Measurements from ENCODE around the gene NFYB.
"Not testable (repeated sequence)": the region's sequence is repeated elsewhere in the genome, so short reads cannot be mapped to it uniquely, and the experiment has no call there.

NFYB gene

DNA sequence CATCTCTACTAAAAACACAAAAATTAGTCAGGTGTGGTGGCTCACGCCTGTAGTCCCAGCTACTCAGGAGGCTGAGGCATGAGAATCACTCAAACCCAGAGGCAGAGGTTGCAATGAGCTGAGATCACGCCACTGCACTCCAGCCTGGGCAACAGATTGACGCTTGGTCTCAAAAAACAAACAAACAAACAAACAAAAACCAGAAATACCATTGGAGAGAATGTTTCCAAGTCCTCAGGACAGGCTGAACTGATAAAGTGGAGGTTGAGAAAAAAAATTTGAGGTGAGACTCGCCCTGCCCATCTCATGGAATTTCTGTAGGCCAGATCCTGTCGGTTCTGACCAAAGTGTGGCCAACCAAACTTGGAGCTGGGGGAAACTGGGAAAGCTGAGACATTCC is 30.6 kb upstream of the NFYB start:
- TF ChIP-seq, protein P1, sequence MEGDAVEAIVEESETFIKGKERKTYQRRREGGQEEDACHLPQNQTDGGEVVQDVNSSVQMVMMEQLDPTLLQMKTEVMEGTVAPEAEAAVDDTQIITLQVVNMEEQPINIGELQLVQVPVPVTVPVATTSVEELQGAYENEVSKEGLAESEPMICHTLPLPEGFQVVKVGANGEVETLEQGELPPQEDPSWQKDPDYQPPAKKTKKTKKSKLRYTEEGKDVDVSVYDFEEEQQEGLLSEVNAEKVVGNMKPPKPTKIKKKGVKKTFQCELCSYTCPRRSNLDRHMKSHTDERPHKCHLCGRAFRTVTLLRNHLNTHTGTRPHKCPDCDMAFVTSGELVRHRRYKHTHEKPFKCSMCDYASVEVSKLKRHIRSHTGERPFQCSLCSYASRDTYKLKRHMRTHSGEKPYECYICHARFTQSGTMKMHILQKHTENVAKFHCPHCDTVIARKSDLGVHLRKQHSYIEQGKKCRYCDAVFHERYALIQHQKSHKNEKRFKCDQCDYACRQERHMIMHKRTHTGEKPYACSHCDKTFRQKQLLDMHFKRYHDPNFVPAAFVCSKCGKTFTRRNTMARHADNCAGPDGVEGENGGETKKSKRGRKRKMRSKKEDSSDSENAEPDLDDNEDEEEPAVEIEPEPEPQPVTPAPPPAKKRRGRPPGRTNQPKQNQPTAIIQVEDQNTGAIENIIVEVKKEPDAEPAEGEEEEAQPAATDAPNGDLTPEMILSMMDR (IDR thresholded peaks at IDR 0.05; ENCODE audit: low read depth, low read length, missing control alignments): no peak
- H3K4me3 ChIP-seq (ENCODE audit: low read depth, low read length): no peak overlapping the region
- DNase-seq (ENCODE audit: low read depth): no peak

DNA sequence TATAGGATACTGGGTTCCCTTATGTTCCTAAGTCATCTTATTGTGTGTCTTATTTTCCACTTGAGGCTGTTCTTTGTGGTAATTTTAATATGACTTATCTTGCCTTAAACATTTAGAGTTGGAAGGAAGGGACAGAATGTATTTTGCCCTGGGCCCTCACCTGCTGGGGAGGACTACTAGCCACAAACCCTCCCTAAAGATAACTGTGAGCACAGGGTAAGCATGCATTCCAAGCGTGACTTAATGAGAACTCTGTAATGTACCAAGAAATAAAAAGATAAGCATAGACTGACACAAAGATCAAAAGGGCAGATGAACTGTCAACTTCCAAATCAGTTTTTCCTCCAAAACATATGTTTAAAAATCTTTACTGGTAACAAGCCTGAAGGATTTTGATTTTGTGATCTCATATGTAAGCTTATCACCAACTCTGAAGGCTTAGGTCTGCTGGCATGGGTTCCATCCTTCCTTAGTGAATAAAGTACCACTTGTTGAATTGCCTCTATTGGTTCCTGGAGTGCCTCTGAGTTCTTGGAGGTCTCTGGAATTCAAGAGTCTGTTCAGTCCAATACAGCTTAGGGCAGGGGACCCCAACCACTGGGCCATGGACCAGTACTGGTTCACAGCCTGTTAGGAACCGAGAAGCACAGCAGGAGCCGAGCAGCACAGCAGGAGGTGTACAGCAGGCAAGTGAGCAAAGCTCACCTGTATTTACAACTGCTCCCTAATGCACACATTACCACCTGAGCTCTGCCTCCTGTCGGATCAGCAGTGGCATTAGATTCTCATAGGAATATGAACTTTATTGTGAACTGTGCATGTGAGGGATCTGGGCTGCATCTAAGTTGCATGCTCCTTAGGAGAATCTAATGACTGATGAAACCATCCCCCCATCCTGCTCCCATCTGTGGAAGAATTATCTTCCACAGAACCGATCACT is 29.8 kb upstream of the NFYB start:
- DNase-seq (ENCODE audit: low read depth): no peak
- no peak overlapping the region for H3K4me3 ChIP-seq (ENCODE audit: low read depth, low read length)
- TF ChIP-seq, protein P1 (IDR thresholded peaks at IDR 0.05; ENCODE audit: low read depth, low read length, missing control alignments): no peak

DNA sequence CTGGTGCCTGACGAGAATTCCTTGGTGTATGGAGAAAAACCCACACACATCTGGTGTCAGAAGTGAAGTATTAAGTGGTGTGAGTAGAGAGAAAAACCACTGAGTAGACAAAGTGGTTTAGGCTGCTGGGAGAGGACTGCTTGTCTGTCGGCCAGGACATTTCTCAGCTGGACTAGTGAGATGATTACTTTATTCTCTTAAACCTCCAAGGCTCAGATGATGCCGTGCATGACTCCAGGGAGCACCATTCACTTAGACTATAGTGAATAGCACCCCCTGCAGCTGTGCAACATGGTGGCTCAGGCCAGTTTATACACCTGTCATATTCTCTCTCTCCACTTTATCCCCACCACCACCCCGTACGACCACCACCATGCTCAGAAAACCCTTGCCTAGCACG is 28.5 kb upstream of the NFYB start:
- DNase-seq (ENCODE audit: low read depth): no peak
- TF ChIP-seq, protein P1 (IDR thresholded peaks at IDR 0.05; ENCODE audit: low read depth, low read length, missing control alignments): no peak
- no peak overlapping the region for H3K4me3 ChIP-seq (ENCODE audit: low read depth, low read length)

DNA sequence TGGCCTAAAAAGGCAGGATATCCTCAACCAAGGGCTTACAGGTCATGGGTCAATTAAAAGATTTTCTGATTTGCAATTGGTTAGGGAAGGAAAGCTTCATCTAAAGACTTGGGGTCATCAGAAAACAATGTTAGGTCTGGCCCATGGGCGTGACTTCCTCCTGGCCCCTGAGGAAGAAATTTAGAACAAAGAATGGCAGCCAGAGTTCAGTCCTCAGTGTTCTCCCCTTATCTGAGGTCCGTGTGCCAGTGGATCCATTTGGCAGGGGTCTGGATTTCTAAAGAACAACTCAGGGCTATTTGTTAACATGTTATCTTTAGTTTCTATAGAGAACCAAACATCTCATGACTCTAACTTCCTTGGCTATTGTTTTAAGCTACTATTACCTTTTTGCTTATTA is 27.8 kb upstream of the NFYB start:
- no peak for DNase-seq (ENCODE audit: low read depth)
- TF ChIP-seq, protein P1 (IDR thresholded peaks at IDR 0.05; ENCODE audit: low read depth, low read length, missing control alignments): no peak
- H3K4me3 ChIP-seq (ENCODE audit: low read depth, low read length): no peak overlapping the region

DNA sequence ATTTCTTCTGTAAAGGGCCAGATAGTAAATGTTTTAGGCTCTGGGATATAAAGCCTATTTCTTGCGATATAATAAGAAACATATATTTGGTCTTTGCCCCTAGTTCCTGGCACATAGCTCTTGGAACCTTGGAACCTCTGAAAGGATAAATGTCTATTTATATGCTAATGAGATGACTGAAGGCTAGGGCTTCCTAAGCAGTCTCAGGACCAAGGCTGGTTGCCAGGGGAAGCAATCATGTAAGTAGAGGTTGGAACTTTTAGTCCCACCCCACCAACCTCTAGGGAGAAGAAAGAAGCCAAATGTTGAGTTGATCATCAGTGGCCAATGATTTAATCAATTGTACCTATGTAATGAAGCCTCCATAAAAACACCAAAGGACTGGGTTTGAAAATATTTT is 26.6 kb upstream of the NFYB start:
- no peak for DNase-seq (ENCODE audit: low read depth)
- TF ChIP-seq, protein P1 (IDR thresholded peaks at IDR 0.05; ENCODE audit: low read depth, low read length, missing control alignments): no peak

DNA sequence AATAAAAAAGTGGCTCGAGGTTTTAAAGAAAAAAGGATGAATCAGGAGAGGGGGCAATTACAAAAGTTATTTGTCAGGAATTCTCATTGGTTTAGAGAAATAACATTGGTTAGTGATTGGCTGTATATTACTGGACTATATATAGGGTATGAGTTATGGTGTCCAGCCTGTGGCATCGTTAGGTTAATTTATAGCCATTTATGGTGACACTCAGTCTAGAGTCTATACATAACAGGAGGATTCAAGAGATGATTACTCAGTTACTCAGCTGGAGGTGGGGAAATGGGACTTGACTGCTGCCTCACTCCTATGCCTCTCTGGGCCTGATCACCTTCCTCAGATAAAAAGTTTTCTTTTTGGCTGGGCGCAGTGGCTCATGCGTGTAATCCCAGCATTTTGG is 25.6 kb upstream of the NFYB start:
- no peak for DNase-seq (ENCODE audit: low read depth)
- H3K4me3 ChIP-seq (ENCODE audit: low read depth, low read length): no peak overlapping the region

More for the DNA sequence above, 26.6 kb upstream of the NFYB start:
- no peak overlapping the region for H3K4me3 ChIP-seq (ENCODE audit: low read depth, low read length)

DNA sequence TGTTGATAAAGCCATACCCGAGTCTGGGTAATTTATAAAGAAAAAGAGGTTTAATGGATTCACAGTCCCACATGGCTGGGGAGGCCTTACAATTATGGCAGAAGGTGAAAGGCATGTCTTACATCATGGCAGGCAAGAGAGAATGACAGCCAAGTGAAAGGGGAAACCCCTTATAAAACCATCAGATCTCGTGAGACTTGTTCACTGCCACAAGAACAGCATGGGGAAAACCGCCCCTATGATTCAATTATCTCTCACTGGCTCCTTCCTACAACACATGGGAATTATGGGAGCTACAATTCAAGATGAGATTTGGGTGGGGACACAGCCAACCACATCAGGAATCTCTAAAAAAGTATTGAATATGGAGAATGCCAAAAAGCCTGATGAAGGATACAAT is 25.0 kb upstream of the NFYB start:
- DNase-seq (ENCODE audit: low read depth); H3K4me3 ChIP-seq (ENCODE audit: low read depth, low read length): not testable (repeated sequence)

More for the DNA sequence above, 25.6 kb upstream of the NFYB start:
- TF ChIP-seq, protein P1 (IDR thresholded peaks at IDR 0.05; ENCODE audit: low read depth, low read length, missing control alignments): no peak

Data from GM12864 (cell line).